NCI-H128 (cell line): Measurements from ENCODE around the gene TM7SF3.

Experiments
- DNase-seq: peaks from one replicate; lab custom pipeline; 2025; ENCODE audit not compliant: unreplicated experiment; lab: John Stamatoyannopoulos, UW

The TM7SF3 gene

GRCh38 chr12:26936559-26937442 is 77.4 kb downstream of the TM7SF3 start:
- no peak for DNase-seq

DNA sequence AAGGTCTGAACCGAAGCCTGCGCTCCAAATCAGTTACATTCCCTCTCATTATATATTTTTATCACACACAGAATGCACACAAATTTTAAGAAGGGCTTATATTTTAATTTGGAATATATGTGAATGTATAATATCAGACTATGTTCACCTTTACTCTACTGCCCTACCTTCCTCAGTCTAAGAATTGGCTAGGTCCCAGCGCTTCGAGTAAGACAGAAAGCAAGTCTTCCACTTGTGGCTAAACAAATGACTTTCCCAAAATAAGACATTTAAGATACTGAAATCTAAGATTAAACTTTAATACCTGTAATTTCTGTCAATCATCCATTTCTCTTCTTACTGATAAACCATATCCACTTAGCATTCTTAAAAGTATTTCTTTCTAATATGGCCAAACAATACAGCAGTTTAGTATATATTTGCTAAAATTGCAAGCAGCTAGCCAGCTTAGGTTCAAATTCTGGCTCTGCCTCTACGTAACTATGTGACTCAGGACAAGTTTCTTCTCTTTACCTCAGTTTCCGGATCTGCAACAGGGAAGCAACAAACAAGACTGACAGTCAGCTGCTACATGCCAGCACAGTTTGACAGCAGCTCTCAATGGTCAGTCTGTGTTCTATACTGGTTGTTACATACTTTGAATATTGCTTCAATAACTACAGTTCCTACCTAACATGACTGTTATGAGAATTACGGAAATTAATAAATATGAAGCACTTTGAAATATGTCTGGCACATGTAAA is 78.4 kb downstream of the TM7SF3 start:
- DNase-seq, result no peak

DNA sequence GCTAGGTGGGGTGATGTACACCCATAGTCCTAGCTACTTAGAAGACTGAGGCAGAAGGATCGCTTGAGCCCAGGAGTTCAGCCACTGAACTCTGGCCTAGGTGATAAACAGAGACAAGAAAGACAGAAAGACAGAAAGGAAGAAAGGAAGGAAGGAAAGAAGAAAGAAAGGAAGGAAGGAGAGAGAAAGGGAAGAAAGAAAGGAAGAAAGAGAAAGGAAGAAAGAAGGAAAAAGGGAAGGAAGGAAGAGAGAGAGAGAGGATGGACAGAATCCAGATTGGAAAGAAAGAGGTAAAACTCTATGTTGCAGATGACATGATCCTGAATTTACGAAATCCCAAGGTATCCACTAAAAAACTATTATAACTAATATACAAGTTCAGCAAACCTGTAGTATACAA is 84.6 kb downstream of the TM7SF3 start:
- DNase-seq, result no peak

GRCh38 chr12:26928661-26929060 is 85.5 kb downstream of the TM7SF3 start:
- DNase-seq, result no peak
